Endothelial cell of hepatic sinusoid (primary cell): Measurements from ENCODE around the gene PDCD1.

Source experiments
- in situ Hi-C: cut with HindIII; loops from 2 replicates; pipeline ENCODE4 v1.10.0; 2017; ENCODE audit warnings: low sequenced_read_pairs

Gene PDCD1

DNA sequence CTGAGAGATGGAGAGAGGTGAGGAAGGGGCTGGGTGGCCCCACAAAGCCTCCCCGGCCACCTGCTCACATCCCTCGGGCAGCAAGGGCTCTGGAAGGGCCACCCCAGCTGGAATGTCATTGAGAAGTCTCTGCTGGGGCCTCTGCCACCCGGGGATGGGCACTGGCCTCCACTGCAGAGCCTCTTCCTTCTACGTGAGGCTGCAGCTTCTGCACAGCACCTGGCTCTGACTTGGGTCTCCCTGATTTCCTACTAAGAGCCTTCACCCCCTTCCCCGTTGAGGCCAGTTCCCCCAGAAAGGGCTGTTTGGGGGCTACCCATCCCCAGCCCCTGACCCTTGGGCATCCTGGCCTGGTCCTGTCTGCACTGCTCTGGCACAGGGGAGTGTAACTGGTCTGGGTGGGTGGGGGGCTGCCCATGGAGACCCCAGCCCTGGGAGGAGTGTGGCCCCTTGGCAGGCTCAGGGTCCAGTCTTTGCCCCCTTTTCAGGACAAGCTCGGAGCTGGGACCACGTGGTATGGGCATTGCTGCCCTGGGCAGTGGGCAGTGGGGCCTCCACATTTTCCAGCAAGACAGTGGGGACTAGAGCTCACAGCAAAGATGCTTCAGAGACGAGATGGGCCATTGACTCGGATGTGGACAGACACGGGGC lies 5.6 kb downstream of the PDCD1 start:
- in situ Hi-C loops, result no loop called here

GRCh38 chr2:241852116-241852980 lies 6.3 kb downstream of the PDCD1 start:
- in situ Hi-C loops, result no loop called here

GRCh38 chr2:241851325-241852115 lies 7.2 kb downstream of the PDCD1 start:
- in situ Hi-C loops, result no loop called here

- in situ Hi-C loops, result no loop called here
Observed at GRCh38 chr2:241850544-241851324, 8.0 kb downstream of the PDCD1 start.

- in situ Hi-C loops, result no loop called here
Observed at GRCh38 chr2:241849616-241850543, 8.8 kb downstream of the PDCD1 start.

DNA sequence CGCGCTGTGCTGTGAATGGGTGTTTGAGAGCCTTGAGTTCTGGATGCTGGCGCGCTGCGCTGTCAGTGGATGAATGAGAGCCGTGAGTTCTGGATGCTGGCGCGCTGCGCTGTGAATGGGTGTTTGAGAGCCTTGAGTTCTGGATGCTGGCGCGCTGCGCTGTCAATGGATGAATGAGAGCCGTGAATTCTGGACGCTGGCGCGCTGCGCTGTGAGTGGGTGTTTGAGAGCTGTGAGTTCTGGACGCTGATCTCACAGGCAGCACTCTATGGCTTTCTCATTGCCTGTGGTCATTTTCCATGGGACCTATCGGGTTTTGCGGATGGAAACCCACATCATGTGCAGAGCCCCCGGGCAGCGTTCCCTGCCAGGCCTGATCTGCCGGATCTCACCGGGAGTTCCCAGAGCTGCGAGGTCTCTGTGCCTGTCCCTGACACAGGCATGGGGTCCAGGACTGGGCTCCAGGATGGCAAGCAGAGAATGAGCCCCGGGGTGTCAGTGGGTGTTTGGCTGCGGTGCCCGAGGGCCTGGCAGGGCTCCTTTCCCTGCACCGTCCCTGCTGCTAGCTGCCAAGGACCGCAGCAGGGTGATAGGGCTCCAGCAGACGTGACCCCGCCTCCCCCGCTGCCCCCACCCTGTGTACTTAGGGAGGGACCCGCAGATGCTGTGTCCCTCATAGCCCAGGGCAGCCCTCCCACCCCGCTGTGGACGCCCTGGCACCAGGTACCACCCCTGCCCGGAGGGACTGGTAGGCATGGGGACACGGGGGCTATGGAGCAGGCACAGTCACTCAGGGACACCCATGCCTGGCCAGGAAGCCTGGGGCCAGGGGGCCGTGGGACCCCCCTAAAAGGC lies 9.7 kb downstream of the PDCD1 start:
- in situ Hi-C loops, result no loop called here

- in situ Hi-C loops, result no loop called here
Observed at GRCh38 chr2:241846406-241846805, 12.3 kb downstream of the PDCD1 start.

DNA sequence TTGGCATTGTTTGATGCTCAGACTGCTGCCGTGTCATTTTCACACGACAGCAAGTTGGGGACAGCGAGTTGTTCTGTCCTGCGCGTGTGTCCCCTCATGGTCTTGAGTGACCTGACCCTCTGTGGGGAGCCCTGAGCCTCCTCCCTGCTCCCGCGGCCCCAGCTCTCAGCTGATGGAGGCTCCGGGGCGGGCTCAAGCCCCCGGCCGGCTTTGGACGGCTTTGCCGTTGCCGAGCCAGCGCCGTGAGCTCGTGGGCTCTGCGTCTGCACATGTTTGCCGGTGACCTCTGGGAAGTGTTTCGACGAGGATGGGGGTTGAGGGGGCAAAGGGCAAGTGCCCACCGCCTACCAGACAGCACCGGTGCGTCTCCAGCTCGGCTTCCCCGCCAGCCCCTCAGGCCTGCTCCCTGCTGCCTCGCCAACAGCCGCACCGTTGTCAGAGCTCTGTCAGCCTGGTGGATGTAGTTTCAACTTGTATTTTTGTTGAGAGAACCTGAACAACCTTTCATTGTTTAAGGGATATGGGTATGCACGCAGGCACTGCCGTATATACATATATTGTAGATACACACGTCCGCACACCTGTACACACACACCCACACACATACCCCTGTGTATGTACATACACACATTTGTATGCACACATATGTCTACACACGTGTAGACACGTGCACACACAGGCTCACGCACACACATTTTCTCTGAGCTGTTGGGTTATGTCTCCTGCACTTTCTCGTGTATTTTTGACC lies 13.7 kb downstream of the PDCD1 start:
- in situ Hi-C loops, result no loop called here

- in situ Hi-C loops, result no loop called here
Observed at GRCh38 chr2:241844066-241844728, 14.5 kb downstream of the PDCD1 start.

DNA sequence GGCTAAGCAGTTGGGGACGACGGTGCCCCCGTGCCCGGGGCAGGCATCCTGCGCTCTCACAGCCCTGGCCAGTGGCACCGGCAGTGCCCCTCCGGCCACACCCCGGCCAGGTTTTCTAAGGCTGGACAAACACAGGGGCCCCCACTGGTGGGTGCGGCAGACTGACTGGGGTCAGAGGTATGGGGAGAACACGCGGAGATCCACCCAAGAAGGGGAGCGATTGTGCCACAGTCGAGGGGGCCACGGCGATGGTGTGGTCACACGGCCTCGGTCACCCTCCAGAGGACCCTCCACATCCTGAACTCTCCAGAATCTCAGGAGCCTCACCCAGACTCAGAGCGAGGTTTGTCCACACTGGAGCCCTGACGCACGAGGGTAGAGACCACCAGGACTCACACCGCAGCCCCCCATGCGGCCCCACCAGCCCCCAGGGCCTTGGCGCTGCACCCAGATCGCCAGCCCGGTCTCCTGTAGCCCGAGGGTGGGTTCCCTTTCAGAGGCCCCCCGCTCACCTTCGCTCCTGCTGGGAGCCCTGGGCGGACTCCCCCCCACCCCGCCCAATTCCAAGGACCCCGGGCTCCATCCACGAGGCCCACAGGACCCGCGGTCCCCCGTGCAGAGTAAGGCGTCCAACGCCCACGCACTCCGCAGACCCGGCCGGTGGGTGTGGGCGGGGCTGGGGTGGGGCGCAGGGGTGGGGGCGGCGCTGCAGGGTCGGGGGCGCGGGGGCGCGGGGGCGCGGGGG lies 15.2 kb downstream of the PDCD1 start:
- in situ Hi-C loops, result no loop called here

DNA sequence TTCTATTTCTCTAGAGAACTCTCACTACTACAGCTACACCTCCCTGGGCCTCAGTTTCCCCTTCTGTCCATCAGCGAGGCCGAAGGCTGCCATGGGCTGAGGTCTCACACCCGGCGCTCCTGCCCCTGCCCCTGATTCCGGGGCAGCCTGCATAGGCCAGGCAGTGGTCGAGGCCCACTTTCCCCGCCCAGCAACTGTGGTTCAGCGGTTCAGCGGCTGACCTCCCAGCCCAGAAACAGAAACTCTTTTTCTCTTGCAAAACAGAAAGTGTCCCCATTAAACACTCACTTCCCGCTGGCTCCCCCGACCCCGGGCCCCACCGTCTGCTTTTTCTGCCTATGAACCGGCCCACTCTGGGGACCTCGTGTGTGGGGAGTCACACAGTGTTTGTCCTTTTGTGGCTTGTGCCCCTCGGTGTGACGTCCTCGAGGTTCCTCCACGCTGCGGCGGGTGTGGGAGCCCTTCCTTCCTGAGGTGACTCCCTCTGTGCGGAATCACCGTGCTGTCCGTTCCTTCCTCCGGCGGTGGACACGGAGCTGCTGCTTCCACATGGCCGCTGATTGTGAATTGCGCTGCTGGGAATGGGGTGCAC lies 16.0 kb downstream of the PDCD1 start:
- in situ Hi-C loops, result no loop called here

DNA sequence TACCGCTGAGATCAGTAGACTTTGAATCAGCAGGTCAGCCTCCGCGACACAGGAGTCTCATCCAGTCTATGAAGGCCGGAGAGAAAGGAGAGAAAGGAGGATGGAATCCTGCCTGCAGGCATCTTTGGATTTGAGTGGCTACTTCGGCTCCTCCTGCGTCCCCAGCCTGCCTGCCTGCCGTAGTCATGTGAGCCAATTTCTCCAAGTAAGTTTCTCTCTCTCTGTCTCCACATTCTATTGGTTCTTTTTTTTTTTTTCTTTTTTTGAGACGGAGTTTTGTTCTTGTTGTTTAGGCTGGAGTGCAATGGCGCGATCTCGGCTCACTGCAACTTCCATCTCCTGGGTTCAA lies 16.7 kb downstream of the PDCD1 start:
- in situ Hi-C loops, result no loop called here

DNA sequence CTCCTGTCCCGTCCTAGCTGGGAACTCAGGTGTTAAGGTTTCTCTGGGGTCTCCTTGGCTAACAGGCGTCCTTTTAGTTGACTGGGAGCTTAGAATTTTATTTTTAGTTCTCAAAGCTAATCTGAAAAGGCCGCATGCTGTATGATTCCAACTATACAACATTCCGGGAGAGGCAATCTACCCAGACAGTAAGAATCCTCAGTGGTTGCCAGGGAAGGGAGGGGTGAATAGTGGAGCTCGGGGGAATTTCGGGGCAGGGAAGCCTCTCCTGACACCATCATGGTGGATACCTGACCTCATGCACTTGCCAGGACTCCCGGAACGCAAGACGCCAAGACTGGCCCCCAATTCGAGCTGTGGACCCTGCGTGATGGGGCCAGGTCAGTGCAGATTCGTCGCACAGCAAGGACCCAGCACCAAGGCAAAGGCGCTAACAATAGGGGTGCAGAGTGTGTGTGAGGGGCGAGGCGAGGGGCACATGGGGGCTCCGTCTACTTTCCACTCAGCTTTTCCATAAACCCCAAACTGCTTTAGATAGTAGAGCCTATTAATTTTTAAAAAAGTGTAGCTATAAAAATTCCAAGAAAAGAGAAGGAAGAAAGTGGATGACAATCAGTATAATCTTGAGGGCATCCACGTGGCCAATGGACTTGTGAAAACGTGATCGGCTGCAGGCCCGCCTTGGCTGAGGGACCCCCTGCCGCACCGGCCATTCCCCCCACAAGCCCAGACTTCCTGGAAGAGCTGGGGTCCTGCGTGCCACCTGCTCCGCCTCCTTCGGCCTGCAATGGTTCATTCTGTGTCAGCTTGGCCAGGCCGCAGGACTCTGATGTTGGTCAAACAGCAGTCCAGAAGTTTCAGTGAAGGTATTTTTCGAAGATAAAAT lies 17.3 kb downstream of the PDCD1 start:
- in situ Hi-C loops, result no loop called here

GRCh38 chr2:241837197-241837965 lies 21.3 kb downstream of the PDCD1 start:
- in situ Hi-C loops, result no loop called here

DNA sequence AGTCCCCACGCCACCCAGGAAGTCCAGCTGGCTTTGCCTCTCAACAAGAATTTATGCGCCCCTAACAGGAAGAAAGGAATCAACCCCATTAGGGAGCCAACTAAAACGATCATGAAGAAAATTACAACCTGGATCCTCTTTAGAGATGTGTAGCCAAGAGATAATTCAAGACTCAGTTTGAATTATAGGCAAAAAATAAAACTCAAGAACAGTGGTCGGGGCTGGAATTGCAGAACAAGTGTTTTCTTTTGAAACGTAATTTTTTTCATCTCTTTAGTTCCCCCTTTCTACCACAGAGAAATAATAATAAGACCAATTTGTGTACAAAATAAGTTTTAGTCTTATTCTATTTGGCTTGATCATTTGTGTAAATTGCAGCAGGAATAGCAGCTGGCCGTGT lies 22.4 kb downstream of the PDCD1 start:
- in situ Hi-C loops, result no loop called here
